HG03521 (cell line): ENCODE results near the gene PREP.
"Not testable (repeated sequence)": the region's sequence is repeated elsewhere in the genome, so short reads cannot be mapped to it uniquely, and the experiment has no call there.

Experiments
- ATAC-seq: cut with Tn5 transposase; IDR thresholded peaks from one replicate; pipeline ENCODE4 v1.9.1; 2021; ENCODE audit warnings: mild to moderate bottlenecking, moderate library complexity; ENCODE audit not compliant: unreplicated experiment

The PREP gene

DNA sequence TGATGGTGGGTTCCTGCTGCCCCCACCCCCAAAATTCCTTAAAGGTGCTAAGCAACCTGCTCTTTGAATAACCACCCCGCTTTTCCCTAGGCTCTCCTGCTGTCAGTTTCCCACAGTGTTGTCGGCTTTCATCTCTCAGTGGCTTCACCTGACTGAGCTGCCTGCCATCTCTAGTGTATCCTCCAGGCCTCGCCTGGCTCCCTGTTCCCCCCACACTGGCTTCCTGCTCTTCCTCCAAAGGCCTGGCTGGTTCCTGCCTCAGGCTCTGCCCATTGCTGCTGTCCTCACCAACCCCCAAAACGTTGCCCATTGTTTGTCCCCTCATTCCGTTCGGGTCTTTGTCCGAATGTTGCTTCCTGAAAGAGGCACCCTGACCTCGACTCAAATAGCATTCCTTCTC, 129.3 kb downstream of the PREP start:
- no peak for ATAC-seq

DNA sequence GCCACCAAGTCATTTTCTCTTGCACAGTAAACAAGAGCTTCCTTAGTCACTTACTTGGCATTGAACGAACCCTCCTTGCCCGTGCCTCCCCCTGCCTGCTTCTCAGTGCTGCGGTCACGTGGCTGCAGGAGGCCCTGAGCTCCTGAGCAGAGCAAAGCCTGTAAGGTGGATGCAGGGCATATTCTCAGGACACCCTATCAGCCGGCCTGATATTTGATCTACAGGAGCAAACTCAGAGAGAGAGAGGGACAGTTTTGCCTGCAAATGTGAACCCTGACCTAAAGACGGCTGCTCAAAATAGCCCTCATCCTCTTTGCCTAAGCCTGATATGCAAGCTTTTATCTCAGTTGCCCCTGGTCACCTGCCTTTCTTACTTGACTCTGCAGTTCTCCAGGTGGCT, 130.1 kb downstream of the PREP start:
- no peak for ATAC-seq

DNA sequence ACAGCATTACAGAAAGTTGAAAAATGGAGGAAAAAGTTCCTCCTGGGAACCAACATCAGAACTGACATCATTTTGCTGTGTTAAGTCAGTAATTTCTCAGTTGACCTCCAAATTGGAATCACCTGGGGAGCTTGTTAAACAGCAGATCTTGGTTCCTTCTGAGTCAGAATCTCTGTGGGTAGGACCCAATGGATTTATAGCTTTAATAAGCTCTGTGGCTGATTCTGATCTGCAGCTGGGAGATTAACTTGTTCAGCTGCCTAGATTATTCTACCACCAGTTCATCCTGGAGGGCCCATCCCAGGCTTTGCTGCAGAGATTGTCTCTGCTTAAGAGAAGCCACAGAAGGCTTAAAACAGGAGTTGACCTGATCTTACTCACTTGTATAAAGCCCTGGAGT, 132.4 kb downstream of the PREP start:
- no peak for ATAC-seq

- no peak for ATAC-seq
Measured at GRCh38 chr6:105269390-105269789, 133.5 kb downstream of the PREP start.

DNA sequence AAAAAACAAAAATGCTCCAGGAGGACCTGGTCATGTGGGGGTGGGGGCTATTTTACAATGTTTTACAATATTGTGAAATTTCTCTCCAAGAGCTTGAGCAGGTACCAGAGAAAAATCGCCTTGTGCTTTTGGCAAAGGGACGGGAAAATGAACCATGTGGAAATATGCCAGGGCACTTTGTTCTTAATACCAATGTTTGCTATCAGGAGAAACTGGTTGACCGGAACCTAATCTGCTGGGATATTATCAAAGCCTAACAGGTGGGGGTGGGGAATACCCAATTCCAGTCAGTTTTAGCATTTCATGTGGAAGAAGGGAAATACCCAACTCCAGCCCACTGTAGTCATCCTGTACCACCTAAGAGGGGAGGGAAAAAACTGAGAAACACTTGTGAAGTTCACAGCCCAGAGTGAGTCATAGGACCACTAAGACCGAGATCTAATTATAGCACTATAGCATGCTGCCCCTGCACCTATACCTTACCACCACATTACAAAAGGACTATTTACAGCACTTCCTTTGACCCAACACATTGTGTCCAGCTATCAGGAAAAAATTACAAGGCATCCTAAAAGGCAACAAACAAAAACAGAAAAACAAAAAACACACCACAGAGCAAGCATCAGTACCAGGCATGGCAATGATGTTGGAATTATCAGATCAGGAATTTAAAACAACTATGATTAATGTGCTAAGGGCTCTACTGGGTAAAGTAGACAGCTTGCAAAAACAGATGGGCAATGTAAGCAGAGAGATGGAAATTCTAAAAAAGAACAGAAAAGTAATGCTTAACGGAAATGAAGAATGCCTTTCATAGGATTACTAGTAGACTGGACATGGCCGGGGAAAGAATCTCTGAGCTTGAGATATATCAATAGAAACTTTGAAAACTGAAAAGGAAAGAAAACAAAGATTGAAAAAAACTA, 138.9 kb downstream of the PREP start:
- ATAC-seq: no peak

- ATAC-seq: no peak
Measured at GRCh38 chr6:105259913-105260889, 142.7 kb downstream of the PREP start.

DNA sequence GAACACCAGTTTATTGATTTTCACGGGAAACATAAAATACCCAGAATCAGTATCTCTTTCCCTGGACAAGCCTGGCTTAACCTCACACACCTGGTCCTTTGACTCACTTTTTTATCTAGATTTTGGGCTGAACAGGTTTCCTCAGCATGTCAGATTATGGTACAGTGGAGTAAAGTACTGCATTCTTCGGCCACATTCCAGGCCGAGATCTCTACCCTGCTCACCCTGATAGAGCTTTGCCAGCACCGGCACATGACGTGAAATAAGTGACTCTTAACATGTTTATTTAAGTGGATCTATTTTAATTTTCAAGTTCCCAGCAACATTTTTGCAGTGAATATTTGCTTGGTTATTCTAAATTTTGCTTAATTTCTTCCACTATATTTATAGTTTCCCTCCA, 144.1 kb downstream of the PREP start:
- ATAC-seq: no peak

DNA sequence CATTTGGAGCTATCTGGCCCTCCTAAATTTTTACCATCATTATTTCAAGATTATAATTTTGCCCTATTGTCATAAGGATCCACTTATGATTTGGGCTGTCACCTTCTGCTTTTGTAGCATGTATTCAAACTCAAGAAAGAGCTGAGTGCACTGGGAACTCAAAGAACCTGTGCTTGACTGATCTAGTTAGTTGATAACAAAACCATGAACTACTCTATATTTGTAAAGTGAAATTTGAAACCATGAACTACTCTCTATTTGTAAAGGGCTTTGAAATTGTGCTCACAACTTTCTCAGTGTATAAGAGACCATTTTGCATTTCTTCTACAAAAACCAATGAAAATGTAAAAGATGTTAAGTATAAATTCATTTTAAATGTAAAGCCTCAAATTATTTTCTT, 145.5 kb downstream of the PREP start:
- no peak for ATAC-seq

GRCh38 chr6:105256619-105257018, 146.3 kb downstream of the PREP start:
- ATAC-seq: no peak

GRCh38 chr6:105253787-105254186, 149.1 kb downstream of the PREP start:
- no peak for ATAC-seq

DNA sequence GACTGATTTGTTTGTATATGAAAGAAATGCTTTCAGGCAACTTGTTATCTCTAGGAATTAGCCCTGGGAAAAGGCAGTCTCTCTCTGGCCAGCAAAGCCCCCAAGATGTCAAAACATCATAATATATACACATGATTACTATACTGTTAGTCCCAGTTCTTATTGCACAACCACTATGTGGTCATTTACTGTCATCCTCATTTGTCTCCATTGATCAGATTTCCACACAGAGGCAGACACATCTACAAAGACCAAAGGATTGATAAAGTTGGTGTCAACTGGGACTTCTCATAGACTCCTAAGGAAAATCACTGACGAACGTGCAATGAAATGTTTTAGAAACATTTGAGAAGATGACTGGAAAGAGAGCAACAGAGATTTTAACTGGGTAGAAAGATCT, 151.2 kb downstream of the PREP start:
- ATAC-seq: no peak

DNA sequence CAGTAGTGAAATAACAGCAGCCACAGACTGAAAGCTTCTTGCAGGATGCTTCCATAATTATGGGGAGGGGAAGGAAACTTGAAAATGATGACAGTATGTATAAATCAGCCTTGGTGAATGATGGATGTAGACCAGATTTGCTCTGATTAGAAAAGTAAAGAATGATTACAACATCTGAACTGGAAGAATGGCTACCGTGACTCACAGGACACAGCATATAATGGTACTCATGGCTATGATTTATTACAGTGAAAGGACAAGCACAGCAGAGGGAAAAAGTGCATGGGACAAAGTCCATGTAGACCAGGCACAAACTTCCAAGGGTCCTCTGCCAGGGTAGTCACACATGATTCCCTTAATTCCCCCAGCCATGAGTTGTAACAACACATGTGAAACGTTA, 152.3 kb downstream of the PREP start:
- ATAC-seq: no peak

DNA sequence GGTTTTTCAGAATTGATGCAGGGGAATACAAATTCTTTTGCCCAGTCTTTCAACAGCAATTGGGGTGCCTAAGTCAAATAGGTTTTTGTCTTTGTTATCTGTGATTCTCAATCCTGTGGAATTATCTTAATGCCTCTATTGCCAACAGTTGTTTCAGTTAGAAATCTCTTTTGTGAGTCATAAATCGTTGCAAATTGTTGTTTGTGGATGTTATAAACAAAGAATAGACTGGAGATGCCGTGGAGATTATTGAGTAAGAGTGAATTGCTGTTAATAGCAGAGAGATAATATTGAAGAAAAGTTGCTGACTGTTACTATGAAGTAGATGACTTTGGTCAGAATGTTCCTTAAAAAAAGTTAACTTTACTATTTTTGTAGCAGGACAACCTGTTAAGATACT, 159.4 kb downstream of the PREP start:
- ATAC-seq: no peak

DNA sequence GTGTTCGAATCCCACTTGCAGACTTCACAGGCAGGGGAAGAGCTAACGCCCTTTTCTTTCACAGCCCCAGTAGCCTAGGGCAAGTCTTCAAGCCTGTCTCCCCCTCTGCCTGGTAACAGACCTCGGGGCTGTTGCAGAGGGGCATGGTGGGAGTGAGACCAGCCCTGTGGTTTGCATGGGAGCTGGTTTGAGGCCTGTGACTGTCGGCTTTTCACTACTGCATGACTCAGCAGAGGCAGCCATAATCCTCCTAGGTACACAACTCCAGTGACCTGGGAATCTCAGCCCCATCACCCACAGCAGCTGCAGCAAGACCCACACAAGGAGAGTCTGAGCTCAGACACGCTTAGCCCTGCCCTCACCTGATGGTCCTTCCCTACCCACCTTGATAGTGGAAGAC, 167.7 kb downstream of the PREP start:
- no peak for ATAC-seq

- ATAC-seq: not testable (repeated sequence)
Measured at GRCh38 chr6:105231771-105232170, 171.1 kb downstream of the PREP start.
